HPDE6-E6E7 (cell line): ENCODE measurements around the gene CARD8.
"Not testable (repeated sequence)": the region's sequence is repeated elsewhere in the genome, so short reads cannot be mapped to it uniquely, and the experiment has no call there.

Experiments
- DNase-seq: peaks from one replicate; pipeline ENCODE4 v3.0.0; 2011; ENCODE audit warnings: missing footprints; ENCODE audit errors: extremely low spot score

Gene CARD8

DNA sequence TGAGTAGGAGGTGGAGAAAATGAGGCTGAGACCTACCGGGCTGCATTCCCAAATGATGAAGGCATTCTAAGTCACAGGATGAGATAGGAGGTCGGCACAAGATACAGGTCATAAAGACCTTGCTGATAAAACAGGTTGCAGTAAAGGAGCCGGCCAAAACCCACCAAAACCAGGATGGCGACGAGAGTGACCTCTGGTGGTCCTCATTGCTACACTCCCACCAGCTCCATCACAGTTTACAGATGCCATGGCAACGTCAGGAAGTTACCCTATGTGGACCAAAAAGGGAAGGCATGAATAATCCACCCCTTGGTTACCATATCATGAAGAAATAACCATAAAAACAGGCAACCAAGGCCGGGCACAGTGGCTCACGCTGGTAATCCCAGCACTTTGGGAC lies 9.6 kb upstream of the CARD8 start:
- DNase-seq = not testable (repeated sequence)

DNA sequence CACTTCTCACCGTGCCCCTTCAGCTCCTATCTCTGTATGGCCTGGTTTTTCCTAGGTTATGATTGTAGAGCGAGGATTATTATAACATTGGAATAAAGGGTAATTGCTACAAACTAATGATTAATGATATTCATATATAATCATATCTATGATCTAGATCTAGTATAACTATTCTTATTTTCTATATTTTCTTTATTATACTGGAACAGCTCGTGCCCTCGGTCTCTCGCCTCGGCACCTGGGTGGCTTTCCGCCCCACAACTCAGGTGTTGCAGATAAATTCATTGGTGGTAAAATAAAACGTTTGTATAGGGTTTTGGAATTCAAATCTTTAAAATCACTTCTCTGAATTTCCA lies 4.6 kb upstream of the CARD8 start:
- DNase-seq = not testable (repeated sequence)

DNA sequence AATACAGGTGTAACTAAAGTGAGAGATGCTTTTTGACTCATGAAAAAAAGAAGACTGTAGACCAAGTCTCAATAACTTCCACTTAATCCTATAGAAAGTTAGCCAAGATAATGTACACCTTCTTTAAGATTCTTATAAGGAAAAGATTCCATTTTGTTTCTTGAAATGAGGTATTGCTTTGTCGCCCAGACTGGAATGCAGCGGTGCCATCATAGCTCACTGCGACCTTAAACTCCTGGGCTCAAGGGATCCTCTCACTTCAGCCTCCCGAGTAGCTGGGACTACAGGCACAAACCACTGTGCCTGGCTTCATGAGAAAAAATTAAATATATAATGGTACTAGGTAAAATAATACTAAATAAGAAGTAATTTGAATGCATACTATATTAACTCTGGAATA lies 3.3 kb upstream of the CARD8 start:
- DNase-seq = not testable (repeated sequence)

DNA sequence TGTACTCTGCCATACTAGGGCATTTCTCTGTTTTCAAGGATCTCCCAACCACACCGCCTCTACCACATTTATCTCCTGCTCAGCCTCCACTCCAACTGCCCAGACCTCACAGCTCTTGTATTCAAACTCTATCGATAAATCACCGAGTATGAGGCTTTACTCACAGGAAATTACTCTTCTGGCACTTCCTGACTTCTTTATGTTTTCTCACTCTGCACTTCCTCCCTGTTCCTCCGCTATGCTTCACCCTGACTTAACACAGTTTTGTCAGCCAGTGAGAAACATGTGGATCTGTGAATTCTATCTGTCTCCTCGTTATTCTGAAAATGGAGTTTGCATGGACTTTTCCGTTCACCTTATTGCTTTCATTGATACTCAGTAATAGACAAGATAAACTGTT lies 2.6 kb upstream of the CARD8 start:
- no peak for DNase-seq

DNA sequence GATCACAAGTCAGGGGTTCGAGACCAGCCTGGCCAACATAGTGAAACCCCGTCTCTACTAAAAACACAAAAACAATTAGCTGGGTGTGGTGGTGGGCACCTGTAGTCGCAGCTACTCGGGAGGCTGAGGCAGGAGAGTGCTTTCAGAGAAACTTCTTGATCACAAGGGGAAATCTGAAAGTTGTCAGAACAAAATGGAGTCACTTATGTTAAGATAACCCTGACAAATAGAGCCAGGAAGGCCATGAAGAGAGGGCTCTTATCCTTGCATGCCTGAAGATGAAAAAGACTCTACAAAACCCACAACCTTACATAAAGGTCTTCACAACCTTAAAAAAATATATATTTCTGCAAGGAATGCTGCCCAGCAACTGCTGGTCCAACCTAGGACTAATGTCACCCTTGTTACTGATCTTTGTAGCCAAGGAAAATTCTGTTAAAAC lies 1.2 kb downstream of the CARD8 start:
- DNase-seq = no peak

DNA sequence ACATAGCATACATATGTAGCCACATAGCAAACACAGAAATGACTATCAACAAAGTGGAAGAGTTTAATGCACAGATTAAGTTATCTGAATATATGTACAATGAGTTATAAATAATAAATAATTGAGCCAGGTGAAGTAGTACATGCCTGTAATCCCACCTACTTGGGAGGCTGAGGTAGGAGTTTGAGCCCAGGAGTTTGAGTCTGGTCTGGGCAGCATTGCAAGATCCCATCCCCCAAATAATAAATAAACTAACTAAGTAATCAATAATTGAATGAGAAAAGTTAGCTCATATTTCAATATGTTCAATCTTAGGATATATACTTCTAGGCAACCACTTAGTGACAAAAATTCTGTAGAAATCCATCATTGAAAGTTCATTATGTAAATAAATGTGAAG lies 1.7 kb downstream of the CARD8 start:
- no peak for DNase-seq

DNA sequence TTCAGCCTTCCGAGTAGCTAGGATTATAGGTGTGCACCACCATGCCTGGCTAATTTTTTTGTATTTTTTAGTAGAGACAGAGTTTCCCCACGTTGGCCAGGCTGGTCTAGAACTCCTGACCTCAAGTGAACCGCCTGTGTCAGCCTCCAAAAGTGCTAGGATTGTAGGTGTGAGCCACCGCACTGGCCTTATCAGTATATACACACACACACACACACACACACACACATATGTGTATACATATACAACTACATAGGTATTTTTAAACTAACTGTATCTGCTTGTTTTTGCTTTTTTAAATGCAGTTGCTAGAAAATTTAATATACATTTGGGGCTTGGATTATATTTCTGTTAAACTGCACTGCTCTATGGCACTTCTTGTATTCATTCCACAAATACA lies 3.1 kb downstream of the CARD8 start:
- no peak for DNase-seq

DNA sequence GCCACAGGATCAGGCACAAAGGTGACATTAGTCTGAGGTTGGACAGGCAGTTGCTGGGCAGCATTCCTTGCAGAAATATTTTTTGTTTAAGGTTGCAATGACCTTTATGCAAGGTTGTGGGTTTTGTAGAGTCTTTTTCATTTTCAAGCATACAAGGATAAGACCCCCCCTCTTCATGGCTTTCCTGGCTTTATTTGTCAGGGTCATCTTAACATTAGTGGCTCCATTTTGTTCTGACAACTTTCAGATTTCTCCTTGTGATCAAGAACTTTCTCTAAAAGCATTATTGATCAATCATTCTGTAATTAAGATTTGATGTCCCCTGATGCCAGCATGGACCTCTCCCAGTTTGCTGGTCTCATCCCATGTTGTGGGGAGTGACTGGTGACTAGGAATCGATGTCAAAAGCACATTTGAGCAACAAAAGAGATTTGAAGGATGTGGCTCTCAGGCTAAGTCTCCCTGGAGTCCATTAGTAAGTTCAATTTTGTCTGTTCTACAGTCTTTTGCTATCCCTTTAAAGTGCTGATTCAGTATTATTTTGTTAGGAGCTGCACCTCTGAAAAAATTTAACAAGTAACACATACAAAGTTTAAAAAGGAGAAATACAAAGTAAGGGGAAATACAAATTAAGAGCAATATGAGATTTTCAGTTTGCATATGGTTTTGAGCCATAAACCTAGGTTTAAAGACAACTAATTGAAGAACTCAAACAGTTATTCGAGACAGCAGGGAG lies 5.3 kb downstream of the CARD8 start:
- DNase-seq = no peak

DNA sequence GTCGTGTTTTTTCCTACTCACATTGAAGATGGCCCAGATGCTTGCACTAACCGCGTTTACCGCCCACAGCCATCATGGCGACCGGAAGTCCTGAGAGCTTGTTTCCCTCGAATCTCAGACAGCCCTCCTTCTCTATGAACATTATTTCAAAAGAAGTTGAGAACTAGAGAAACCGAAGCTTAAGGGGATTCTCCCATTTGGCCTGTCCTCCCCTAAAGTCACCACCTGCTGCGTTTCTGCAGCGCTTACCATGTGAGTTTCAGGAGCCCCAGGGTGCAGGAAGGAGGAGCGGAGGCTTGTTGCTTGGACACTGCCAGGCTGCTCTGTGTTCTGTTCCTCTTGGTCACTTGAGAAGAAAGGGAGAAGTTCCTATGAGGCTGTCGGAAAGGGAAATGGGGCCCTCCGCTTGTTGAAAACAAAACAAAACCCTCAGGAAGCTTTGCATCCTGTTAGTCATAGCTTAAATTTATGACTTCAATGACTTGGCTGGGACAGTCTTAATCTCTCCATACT lies 6.2 kb downstream of the CARD8 start:
- no peak for DNase-seq

DNA sequence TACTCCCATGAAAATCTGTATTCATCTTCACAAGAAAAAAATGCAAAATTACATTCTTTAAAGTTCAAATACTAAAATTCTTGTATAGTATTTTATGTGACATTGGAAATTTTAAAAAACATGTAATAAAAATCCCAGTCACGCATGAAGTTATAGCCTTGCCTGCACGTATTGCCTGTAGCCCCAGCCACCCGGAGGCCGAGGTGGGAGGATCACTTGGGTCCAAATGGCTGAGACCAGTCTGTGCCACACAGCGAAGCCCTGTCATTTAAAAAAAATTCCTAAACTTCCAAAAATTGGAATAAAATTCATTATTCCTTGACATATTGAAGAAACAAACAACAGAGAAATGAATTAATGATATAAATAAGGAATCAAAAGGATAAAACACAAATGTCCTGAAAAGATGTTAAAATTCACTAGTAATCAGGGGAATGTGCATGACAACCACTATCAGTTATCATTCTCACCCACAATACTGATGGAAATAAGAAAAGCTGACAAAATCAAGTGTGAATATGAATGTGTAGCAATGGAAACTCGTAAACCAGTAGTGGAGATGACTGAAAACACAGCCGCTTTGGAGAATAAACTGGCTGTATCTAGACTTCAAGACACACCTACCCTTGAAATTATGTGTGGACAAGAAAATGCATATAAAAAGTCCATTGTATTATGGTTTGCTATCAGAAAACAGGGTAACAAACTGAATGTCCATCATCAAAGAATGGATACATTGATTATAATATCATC lies 7.5 kb downstream of the CARD8 start:
- DNase-seq = no peak

DNA sequence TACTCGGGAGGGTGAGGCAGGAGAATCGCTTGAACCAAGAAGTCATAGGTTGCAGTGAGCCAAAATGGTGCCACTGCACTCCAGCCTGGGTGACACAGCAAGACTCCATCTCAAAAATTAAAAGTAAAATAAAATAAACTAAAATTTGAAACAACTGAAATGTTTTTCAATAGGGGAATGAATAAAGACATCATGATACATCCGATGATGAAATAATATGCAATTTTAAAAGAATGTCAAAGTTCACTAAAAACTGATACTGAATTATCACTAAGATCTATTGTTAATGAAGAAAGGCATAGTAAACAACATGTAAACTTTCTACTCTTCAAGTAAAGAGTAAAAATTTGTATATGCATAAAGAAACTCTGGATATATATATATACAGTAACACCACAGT lies 8.5 kb downstream of the CARD8 start:
- DNase-seq = no peak

DNA sequence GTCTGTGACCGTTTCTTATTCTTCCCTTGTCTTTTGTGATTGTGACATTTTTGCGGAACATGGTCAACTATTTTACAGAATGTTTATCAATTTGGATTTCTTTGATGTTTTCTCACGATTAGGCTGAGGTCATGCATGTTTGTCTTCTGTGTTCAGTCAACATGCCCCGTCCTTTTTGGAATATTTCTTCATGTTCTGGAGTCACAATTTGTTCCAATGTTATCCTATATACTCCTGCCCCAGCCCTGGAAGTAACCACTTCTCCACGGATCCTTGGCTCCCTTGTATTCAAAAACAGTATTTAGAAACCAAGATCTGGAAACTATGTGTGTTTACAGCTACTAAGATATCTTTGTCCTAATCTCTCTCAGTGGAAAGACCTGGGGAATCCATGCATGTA lies 9.6 kb downstream of the CARD8 start:
- DNase-seq = no peak

DNA sequence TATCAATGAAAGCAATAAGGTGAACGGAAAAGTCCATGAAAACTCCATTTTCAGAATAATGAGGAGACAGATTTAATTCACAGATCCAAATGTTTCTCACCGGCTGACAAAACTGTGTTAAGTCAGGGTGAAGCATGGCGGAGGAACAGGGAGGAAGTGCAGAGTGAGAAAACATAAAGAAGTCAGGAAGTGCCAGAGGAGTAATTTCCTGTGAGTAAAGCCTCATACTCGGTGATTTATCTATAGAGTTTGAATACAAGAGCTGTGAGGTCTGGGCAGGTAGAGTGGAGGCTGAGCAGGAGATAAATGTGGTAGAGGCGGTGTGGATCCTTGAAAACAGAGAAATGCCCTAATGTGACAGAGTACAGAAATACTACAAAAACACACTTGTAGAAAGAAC lies 11.4 kb downstream of the CARD8 start:
- no peak for DNase-seq

DNA sequence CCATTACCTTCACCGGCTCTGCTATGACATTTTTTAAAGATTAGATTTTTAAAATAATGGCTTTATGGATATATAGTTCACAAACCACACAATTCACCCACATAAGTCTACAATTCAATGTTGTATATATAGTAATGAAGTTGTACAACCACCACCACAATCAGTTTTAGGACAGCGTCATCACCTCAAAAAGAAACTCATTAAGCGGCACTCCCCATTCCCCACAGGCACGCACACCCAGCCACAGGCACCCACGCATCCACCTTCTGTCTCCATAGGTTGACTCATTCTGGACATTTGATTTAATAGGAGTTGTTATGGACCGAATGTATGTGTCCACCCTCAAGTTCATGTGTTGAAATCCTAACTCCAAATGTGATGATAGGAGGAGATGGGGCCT lies 13.9 kb downstream of the CARD8 start:
- not testable (repeated sequence) for DNase-seq

DNA sequence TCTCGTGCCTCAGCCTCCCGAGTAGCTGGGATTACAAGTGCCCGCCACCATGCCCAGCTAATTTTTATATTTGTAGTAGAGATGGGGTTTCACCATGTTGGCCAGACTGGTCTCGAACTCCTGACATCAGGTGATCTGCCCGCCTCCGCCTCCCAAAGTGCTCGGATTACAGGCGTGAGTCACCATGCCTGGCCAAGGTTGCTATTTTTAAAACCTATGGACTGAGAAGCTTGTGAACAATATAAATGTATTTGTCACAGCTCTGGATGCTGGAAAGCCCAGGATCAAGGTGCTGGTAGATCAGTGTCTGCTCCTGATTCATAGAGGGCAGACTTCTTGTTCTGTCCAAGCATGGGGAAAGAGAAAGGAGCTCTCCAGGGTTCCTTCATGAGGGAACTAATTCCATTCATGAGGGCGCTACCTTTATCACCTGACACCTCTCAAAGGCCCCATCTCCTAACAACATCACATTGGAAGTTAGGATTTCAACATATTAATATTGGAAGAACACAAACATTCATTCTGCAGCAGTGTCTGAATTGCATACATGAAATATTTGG lies 16.1 kb downstream of the CARD8 start:
- no peak for DNase-seq

DNA sequence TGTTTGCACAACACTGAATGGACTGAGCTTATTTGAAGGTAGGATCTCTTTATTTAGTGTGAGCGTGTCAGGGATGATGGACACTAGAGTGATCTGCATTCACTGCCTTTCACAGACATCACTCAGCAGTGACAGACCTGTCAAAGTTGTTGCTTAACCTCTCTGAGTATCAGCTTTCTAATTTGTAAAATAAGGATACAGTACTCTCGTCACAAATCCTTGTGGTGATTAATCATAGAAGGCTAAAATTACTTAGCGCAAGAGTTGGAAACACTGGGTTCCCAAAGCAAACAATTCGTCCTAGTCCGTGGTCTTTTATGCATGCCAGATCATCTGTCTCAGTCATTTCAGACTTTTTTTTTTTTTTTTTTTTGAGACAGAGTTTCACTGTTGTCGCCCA lies 16.6 kb downstream of the CARD8 start:
- DNase-seq = no peak

DNA sequence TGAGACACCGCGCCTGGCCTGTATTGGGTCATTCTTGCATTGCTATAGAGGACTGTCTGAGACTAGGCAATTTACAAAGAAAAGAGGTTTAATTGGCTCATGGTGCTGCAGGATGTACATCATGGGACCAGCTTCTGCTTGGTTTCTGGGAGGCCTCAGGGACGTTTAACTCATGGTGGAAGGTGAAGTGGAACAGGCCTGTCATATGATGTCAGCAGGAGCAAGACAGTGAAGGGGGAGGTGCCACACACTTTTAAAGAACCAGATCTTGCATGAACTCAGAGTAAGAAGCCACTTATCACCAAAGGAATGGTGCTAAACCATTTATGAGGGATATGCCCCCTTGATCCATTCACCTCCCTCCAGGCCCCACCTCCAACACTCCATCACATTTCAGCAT lies 18.7 kb downstream of the CARD8 start:
- no peak for DNase-seq

DNA sequence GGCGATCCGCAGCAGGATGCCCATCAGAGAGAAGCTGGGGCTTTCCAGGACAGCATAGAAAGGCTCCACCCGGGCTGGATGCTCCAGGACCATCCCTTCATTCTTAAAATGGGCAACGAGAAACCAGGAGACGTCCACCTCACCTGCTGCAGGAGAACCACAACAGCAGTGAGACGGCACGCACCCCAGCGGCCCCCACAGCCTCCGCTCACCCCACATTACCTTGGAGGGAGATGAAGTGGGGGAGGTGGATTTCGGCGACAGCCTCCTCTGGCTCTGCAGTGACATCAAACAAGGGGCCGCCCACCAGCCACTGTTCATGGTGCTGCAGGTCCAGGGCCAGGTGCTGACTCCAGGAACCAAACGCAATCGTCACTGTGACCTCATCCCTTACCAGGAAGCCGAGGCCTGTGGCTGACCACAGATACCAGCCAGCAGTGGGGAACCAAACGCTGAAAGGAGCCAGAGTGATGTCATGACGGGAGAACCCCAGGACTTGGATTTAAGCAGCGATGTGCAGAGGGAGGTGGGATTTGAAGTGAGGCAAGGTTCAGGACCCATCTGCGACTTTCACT lies 25.1 kb downstream of the CARD8 start:
- DNase-seq = no peak

DNA sequence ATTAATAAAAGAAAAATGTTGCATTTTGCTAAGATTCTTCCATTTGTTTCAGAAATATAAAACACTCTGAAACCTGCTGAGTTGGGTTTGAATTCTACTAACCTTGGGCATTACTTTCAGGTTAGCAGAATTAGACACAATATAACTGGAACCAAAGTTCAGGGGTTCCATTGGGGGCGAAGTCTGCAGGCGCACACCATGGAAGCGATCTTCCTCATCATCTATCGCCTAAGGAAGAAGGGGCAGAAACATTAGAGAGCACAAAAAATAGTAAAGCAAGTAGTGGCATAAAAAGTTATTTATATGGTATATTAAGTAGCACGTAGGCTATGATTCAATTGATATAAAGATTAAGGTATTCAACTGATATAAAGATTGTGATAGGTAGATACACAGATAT lies 34.1 kb downstream of the CARD8 start:
- no peak for DNase-seq

DNA sequence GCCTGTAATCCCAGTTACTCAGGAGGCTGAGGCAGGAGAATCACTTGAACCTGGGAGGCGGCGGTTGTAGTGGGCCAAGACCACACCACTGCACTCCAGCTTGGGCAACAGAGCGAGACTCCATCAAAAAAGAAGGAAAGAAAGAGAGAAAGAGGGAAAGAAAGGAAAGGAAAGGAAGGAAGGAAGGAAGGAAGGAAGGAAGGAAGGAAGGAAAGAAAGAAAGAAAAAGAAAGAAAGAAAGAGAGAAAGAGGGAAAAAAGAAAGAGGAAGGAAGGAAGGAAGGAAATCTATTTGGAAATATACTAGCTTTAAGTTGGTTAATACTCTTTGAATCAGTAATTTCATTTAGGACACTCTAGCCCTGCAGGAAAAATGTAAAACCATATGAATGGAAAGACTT lies 34.9 kb downstream of the CARD8 start:
- DNase-seq = not testable (repeated sequence)

DNA sequence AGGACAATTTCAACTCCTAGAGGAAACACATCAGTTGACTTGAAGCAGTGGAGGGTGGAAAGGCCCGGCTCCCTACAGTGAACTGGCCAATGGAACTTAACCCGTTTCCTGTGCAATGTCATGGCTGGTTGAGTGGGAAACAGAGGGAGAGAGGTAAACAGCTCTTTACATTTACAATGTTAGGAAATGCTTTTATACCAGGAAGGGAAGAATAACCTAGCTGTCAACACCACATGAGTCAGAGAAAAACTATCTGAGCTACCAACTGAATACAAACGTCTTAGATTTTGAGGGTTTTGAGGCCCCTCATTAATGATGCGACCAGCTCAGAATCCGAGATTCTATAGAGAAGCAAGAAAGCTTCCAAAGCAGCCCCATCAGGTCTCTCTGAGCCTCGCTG lies 36.7 kb downstream of the CARD8 start:
- peak; percentile 19 for DNase-seq

DNA sequence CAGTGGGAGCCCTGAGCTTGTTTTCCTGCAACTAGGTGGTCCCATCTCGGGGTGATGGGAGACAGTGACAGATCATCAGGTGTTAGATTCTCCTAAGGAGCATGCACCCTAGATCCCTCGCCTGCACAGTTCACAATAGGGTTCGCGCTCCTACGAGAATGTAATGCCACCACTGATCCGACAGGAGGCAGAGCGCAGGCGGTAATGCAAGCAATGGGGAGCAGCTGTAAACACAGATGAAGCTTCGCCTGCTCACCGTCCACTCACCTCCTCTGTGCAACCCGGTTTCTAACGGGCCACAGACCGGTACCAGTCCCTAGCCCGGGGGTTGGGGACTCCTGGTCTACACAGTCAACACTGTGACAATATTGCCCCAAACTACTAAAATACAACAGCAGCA lies 38.8 kb downstream of the CARD8 start:
- DNase-seq = no peak

DNA sequence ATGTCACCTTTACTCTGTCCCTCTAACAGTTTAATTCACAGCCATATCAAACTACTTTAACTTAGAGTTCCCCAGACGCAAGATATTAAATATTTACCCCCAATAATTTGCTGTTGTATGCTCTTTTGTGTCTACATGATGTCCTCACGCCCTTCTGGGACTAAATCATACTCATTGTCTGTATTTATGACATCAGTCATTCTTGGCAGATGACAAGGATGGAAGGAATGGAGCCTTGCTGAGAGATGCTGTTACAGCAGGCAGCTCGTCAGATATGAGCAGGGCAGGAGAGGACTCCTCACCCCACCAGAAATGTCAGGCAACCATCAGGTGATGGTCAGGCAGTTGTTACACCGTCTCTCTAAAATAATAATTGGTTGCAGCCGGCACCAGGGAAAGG lies 41.8 kb downstream of the CARD8 start:
- no peak for DNase-seq
